Common myeloid progenitor, CD34-positive (primary cell): ENCODE measurements around the gene WSCD1.

Experiments
- CTCF ChIA-PET: fragments of 350-600 bp; sonication (Branson Sonifier 250); formaldehyde crosslinking; loops from one replicate; lab custom pipeline; 2021; ENCODE audit warnings: antibody characterized with exemption; lab: Charles Lee
- POLR2A ChIA-PET: fragments of 350-600 bp; sonication (Branson Sonifier 250); formaldehyde crosslinking; loops from one replicate; lab custom pipeline; 2021; ENCODE audit warnings: antibody characterized with exemption; lab: Charles Lee
- DNase-seq, 3 donors: peaks; one replicate each; pipeline versions ENCODE4 v3.0.0 to v3.0.0-alpha.2; 2013
- H3K27ac ChIP-seq, 2 experiments: 1 replicate in 1 of 2; 2 replicates in 1 of 2; pipeline ENCODE4 v1.7.0; 2013; ENCODE audit warnings: inconsistent platforms in 2 of 2, low read length in 2 of 2, mild to moderate bottlenecking in 2 of 2, low read depth in 1 of 2, moderate library complexity in 1 of 2; ENCODE audit not compliant: severe bottlenecking in 2 of 2, insufficient read depth in 1 of 2, poor library complexity in 1 of 2
- H3K27me3 ChIP-seq, 5 experiments: replicated peaks in 2 of 5; 1 replicate in 3 of 5; 2 replicates in 2 of 5; pipeline versions ENCODE4 v1.6.1 to v1.7.0; 2013; ENCODE audit warnings: low read length in 4 of 5, mild to moderate bottlenecking in 2 of 5, moderate library complexity in 2 of 5, inconsistent platforms in 1 of 5; ENCODE audit not compliant: insufficient read depth in 5 of 5, control insufficient read depth in 4 of 5
- H3K36me3 ChIP-seq, 4 experiments: 1 replicate in 2 of 4; 2 replicates in 2 of 4; pipeline versions ENCODE4 v1.6.1 to v1.7.0; 2013; ENCODE audit warnings: low read length in 3 of 4, control low read depth in 1 of 4, mild to moderate bottlenecking in 1 of 4; ENCODE audit not compliant: control insufficient read depth in 4 of 4, insufficient read depth in 4 of 4
- H3K4me1 ChIP-seq, 4 experiments: 1 replicate in 3 of 4; 2 replicates in 1 of 4; pipeline versions ENCODE4 v1.6.1 to v1.7.1; 2013; ENCODE audit warnings: low read length in 3 of 4, mild to moderate bottlenecking in 3 of 4, control low read depth in 1 of 4, inconsistent platforms in 1 of 4, moderate library complexity in 1 of 4; ENCODE audit not compliant: control insufficient read depth in 4 of 4, insufficient read depth in 4 of 4; ENCODE audit errors: control extremely low read depth in 1 of 4
- H3K4me3 ChIP-seq, 7 experiments: 1 replicate in 4 of 7; 2 replicates in 3 of 7; pipeline versions ENCODE4 v1.5.1 to v1.7.0; 2013; ENCODE audit warnings: mild to moderate bottlenecking in 7 of 7, low read length in 6 of 7, moderate library complexity in 6 of 7, inconsistent platforms in 2 of 7, low read depth in 2 of 7, control low read depth in 1 of 7; ENCODE audit not compliant: insufficient read depth in 4 of 7, control insufficient read depth in 1 of 7; ENCODE audit errors: extremely low read depth in 1 of 7
- H3K9me3 ChIP-seq, 5 experiments: 1 replicate in 4 of 5; 2 replicates in 1 of 5; pipeline versions ENCODE4 v1.6.1 to v1.7.1; 2013; ENCODE audit warnings: low read length in 4 of 5, mild to moderate bottlenecking in 2 of 5, inconsistent platforms in 1 of 5, low read depth in 1 of 5, moderate library complexity in 1 of 5; ENCODE audit not compliant: control insufficient read depth in 4 of 5, insufficient read depth in 2 of 5; ENCODE audit errors: control extremely low read depth in 1 of 5
- WGBS: methylation state at CpG from one replicate; pipeline ENCODE4 v1.1.5; 2013; ENCODE audit not compliant: insufficient coverage; 5-methylcytosine and 5-hydroxymethylcytosine counted together

WSCD1 gene

GRCh38 chr17:6075845-6076244 lies 5.7 kb downstream of the WSCD1 start:
- H3K4me3 ChIP-seq: no peak overlapping the region
- H3K27me3 ChIP-seq: peaks cover 0 to 34% (median 15%) of the 10 kb centered on the region in 5 experiments
- no peaks in the 10 kb centered on the region for H3K36me3 ChIP-seq
- no peak overlapping the region for H3K27ac ChIP-seq
- POLR2A ChIA-PET: no interaction called here
- no peak for DNase-seq
- no peaks in the 10 kb centered on the region for H3K9me3 ChIP-seq
- CTCF ChIA-PET: no interaction called here
- 94% methylated on average over 8 of the region's 8 CpGs for WGBS
- H3K4me1 ChIP-seq: peaks cover 0 to 5% (median 2%) of the 10 kb centered on the region in 4 experiments

DNA sequence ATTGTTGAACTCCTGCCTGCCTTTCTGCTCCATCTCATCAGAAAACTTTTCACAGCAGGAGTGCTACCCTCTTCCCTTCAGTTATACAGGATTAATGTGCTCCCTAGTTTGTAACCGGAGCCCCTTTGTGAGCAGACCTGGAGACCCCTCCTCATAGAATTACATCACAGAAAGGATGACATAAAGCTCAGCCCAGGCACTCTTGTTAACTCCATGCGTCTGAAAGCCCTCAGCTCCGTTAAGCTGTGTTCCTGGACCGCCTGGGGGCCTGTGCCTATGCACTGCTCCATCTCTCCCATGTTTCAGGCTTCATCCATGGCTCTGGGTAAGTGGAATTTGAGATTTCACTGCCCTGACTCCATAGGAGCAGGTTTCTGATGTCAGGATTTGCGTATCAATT lies 7.6 kb downstream of the WSCD1 start:
- Histone ChIP-seq H3K27ac (no peak overlapping the region), H3K4me1 (no peaks in the 10 kb centered on the region), H3K27me3 (peaks cover 0 to 15% (median 0%) of the 10 kb centered on the region in 5 experiments), H3K9me3 (no peaks in the 10 kb centered on the region), H3K4me3 (no peak overlapping the region), H3K36me3 (no peaks in the 10 kb centered on the region)
- CTCF ChIA-PET: no interaction called here
- POLR2A ChIA-PET: interaction anchor here (0.7 kb wide), 1 partner anchor 457 kb away, joined by 3 read pairs; no protein-coding TSS in a partner anchor
- no peak for DNase-seq
- WGBS: 95% methylated on average over 4 of the region's 5 CpGs

DNA sequence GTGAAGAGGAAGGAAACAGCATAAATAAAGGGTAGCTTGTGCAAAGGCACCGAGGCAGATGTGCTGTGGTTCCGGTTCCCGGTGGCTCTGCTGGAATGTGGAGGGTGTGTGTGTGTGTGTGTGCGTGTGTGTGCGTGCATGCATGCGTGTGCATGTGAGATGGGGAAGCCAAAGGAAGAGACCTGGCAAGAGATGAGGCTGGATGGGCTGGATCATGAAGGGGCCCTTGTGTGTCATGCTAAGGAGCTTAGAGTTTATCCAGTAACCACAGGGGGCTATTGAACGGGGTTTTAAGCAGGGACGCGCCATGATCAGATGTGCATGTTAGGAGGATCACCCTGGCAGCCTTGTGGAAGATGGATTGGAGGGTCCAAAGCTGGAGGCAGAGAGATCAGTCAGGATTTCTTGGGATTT lies 8.3 kb downstream of the WSCD1 start:
- WGBS: 95% methylated on average over 9 of the region's 9 CpGs
- Histone ChIP-seq H3K4me1 (no peaks in the 10 kb centered on the region), H3K27ac (no peak overlapping the region), H3K27me3 (peaks cover 0 to 10% (median 0%) of the 10 kb centered on the region in 5 experiments), H3K9me3 (no peaks in the 10 kb centered on the region), H3K4me3 (no peak overlapping the region), H3K36me3 (no peaks in the 10 kb centered on the region)
- ChIA-PET CTCF (no interaction called here), POLR2A (interaction anchor here (0.7 kb wide), 1 partner anchor 456 kb away, joined by 3 read pairs; no protein-coding TSS in a partner anchor)
- no peak for DNase-seq

DNA sequence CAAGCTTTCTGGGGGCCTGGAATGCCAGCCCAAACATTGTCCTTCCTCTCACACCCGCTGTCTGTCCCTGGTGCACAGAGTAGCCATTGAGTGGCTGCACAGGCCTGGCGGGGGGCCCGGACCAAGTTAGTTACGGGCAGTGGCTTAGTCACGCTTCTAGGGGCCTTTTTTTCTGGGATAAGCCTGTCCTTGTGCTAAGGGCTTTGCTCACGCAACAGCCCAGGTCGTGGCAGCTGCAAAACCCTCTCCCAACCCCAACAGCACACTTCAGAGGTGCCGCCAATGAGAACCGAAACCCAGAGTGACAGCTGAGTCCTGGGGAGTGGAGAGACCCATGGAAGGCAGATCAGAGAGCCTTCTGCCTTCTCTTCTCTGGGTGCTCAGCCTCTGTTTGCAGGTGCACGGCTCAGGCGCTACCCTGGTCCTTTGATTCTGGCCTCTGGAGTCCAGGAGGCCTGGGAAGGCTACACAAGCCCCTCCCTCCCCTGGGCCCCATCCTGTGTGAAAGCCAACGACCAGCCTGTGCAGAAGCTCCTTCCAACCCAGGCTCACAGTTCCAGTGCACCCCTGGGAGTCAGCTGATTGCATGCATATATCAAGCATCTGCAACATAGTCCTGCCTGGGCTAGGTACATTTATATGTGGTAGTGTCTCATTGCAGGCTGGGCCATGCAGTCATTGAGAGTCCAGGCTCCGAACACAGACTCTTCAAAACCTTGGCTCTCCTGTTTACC lies 9.1 kb downstream of the WSCD1 start:
- no peak overlapping the region for H3K27ac ChIP-seq

DNA sequence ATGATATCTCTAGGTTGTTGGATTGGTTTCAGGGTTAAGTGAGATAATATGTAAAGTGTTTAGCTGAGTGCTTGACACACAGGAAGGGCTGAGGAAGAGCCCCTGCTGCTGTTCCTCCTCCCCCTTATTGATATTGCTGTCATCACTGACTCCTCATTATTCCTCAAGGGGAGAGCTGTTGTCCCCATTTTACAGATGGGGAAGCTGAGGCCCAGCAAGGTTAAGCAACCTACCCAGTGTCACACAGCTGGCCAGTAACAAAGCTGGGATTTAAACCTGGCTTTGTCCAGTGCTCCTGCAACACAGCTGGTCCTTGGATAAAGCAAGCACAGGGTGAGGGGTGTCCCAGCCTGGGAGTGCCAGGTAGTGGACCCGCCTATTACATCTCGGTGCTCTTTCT lies 9.8 kb downstream of the WSCD1 start:
- Histone ChIP-seq H3K27me3 (peaks cover 0 to 3% (median 0%) of the 10 kb centered on the region in 5 experiments), H3K4me3 (no peak overlapping the region), H3K27ac (no peak overlapping the region), H3K4me1 (no peaks in the 10 kb centered on the region), H3K9me3 (no peaks in the 10 kb centered on the region), H3K36me3 (no peaks in the 10 kb centered on the region)
- POLR2A ChIA-PET: no interaction called here
- CTCF ChIA-PET: no interaction called here
- no peak for DNase-seq
- 95% methylated on average over 2 of the region's 2 CpGs for WGBS

More for the DNA sequence above, 9.1 kb downstream of the WSCD1 start:
- H3K4me1 ChIP-seq: no peaks in the 10 kb centered on the region
- H3K27me3 ChIP-seq: peaks cover 0 to 4% (median 0%) of the 10 kb centered on the region in 5 experiments
- 100% methylated on average over 7 of the region's 13 CpGs for WGBS
- ChIA-PET CTCF (no interaction called here), POLR2A (no interaction called here)
- no peaks in the 10 kb centered on the region for H3K9me3 ChIP-seq
- DNase-seq: no peak
- no peaks in the 10 kb centered on the region for H3K36me3 ChIP-seq
- no peak overlapping the region for H3K4me3 ChIP-seq

- POLR2A ChIA-PET: no interaction called here
- no peak overlapping the region for H3K4me3 ChIP-seq
- CTCF ChIA-PET: interaction anchor here (0.8 kb wide), 1 partner anchor 14 kb away, joined by 4 read pairs; no protein-coding TSS in a partner anchor
- H3K36me3 ChIP-seq: no peaks in the 10 kb centered on the region
- WGBS: 94% methylated on average over 35 of the region's 35 CpGs
- no peaks in the 10 kb centered on the region for H3K27me3 ChIP-seq
- no peak for DNase-seq
- H3K4me1 ChIP-seq: no peaks in the 10 kb centered on the region
- H3K27ac ChIP-seq: no peak overlapping the region
- no peaks in the 10 kb centered on the region for H3K9me3 ChIP-seq
These were observed 10.7 kb downstream of the WSCD1 start for GRCh38 chr17:6080711-6081430.

DNA sequence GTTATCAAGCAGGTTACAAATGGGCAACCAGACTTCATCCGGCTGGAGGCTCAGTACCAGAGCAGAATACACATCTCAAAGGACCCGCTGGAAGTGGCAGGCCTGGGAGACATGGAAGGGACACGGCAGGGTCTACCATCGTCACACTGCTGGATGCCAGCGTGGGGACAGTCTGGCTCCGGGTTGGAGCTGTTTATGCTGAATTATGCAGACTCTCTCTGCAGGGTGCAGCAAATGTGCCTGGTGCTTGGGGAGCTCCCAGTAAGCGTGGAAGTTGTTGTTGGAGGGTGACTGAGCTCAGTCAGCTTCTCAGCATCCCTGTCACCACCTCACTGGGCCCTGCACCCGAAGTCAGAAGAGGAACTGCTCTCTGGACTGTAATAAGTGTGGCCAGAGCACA lies 12.2 kb downstream of the WSCD1 start:
- Histone ChIP-seq H3K4me3 (no peak overlapping the region), H3K4me1 (no peaks in the 10 kb centered on the region), H3K27ac (no peak overlapping the region), H3K9me3 (no peaks in the 10 kb centered on the region), H3K36me3 (no peaks in the 10 kb centered on the region), H3K27me3 (no peaks in the 10 kb centered on the region)
- DNase-seq: no peak
- ChIA-PET CTCF (no interaction called here), POLR2A (no interaction called here)
- WGBS: 93% methylated on average over 8 of the region's 8 CpGs
